HG03432 (cell line): Measurements from ENCODE around the gene NR5A1.
A peak's percentile ranks its signal among the peaks of the same experiment; 100 is the strongest.

ENCODE experiments used
- ATAC-seq: cut with Tn5 transposase; IDR thresholded peaks from one replicate; pipeline ENCODE4 v1.9.1; 2021; ENCODE audit warnings: mild to moderate bottlenecking, moderate library complexity; ENCODE audit not compliant: unreplicated experiment

NR5A1 gene

GRCh38 chr9:124500028-124500795 lies 7.0 kb downstream of the NR5A1 start:
- ATAC-seq, result no peak

- ATAC-seq, result no peak
These were observed 8.0 kb downstream of the NR5A1 start for GRCh38 chr9:124499216-124499615.

GRCh38 chr9:124498499-124499146 lies 8.6 kb downstream of the NR5A1 start:
- ATAC-seq, result no peak

GRCh38 chr9:124498040-124498439 lies 9.2 kb downstream of the NR5A1 start:
- ATAC-seq, result no peak

GRCh38 chr9:124497441-124497840 lies 9.8 kb downstream of the NR5A1 start:
- no peak for ATAC-seq

GRCh38 chr9:124496463-124496862 lies 10.7 kb downstream of the NR5A1 start:
- ATAC-seq, result no peak

- ATAC-seq, result no peak
These were observed 11.1 kb downstream of the NR5A1 start for GRCh38 chr9:124496075-124496449.

GRCh38 chr9:124495126-124496074 lies 11.8 kb downstream of the NR5A1 start:
- ATAC-seq, result no peak

- peak; percentile 63 for ATAC-seq
These were observed 13.3 kb downstream of the NR5A1 start for GRCh38 chr9:124493794-124494479.

- no peak for ATAC-seq
These were observed 14.0 kb downstream of the NR5A1 start for GRCh38 chr9:124493218-124493617.

- ATAC-seq, result no peak
These were observed 14.4 kb downstream of the NR5A1 start for GRCh38 chr9:124492818-124493217.

- no peak for ATAC-seq
These were observed 15.9 kb downstream of the NR5A1 start for GRCh38 chr9:124491049-124491975.

- ATAC-seq, result no peak
These were observed 17.2 kb downstream of the NR5A1 start for GRCh38 chr9:124490004-124490403.

- ATAC-seq, result no peak
These were observed 18.0 kb downstream of the NR5A1 start for GRCh38 chr9:124489222-124489621.

GRCh38 chr9:124488641-124489210 lies 18.5 kb downstream of the NR5A1 start:
- no peak for ATAC-seq

GRCh38 chr9:124487260-124488182 lies 19.7 kb downstream of the NR5A1 start:
- ATAC-seq, result no peak

- no peak for ATAC-seq
These were observed 20.4 kb downstream of the NR5A1 start for GRCh38 chr9:124486778-124487259.

- no peak for ATAC-seq
These were observed 21.3 kb downstream of the NR5A1 start for GRCh38 chr9:124485936-124486335.
